H1 (cell line): ENCODE data around the gene FXYD7. TPM values are rescaled to one million over a fixed set of nuclear protein-coding genes. Genes with fewer than 3 reads are reported as not detected.

ENCODE experiments used
- CTCF ChIA-PET: fragments of 300-600 bp; sonication (Branson Sonifier 250); formaldehyde crosslinking; loops from one replicate; lab custom pipeline; 2021; ENCODE audit not compliant: partially characterized antibody; lab: Charles Lee
- POLR2A ChIA-PET: fragments of 300-600 bp; sonication (Branson Sonifier 250); formaldehyde crosslinking; loops from one replicate; lab custom pipeline; 2021; ENCODE audit warnings: inconsistent platforms; ENCODE audit not compliant: partially characterized antibody; lab: Charles Lee
- DNase-seq, 2 experiments: peaks; one replicate each; pipeline versions ENCODE4 v3.0.0 to v3.0.0-alpha.2; 2010 to 2022; ENCODE audit warnings: low spot score in 2 of 2, low read depth in 1 of 2, mixed read lengths in 1 of 2
- FAIRE-seq: peaks from 2 replicates; lab custom pipeline; 2011; peaks lifted over from hg19 to GRCh38; lab: Jason Lieb, UNC
- H2AFZ ChIP-seq: 2 replicates; pipeline ENCODE4 v1.8.1; 2012; ENCODE audit warnings: low read length, inconsistent platforms
- H2AK5ac ChIP-seq: 2 replicates; pipeline ENCODE4 v1.6.1; 2013; ENCODE audit warnings: low read depth, low read length
- H2BK120ac ChIP-seq: replicated peaks from 2 replicates; pipeline ENCODE3; 2013; ENCODE audit warnings: low read depth, low read length, inconsistent platforms
- H2BK12ac ChIP-seq: 2 replicates; pipeline ENCODE4 v1.6.1; 2013; ENCODE audit warnings: low read depth, low read length
- H2BK15ac ChIP-seq: 2 replicates; pipeline ENCODE4 v1.6.1; 2013; ENCODE audit warnings: low read length
- H2BK20ac ChIP-seq: 2 replicates; pipeline ENCODE4 v1.6.1; 2013; ENCODE audit warnings: low read length
- H2BK5ac ChIP-seq: 2 replicates; pipeline ENCODE4 v1.6.1; 2013; ENCODE audit warnings: low read depth, low read length
- H3K14ac ChIP-seq: 2 replicates; pipeline ENCODE4 v1.6.1; 2013; ENCODE audit warnings: inconsistent platforms; ENCODE audit not compliant: insufficient read length
- H3K18ac ChIP-seq: 2 replicates; pipeline ENCODE4 v1.6.1; 2013; ENCODE audit warnings: low read length; ENCODE audit errors: extremely low read depth
- H3K23ac ChIP-seq: 2 replicates; pipeline ENCODE4 v1.6.1; 2013; ENCODE audit warnings: inconsistent platforms; ENCODE audit not compliant: insufficient read length
- H3K23me2 ChIP-seq: 2 replicates; pipeline ENCODE4 v1.6.1; 2013; ENCODE audit warnings: low read depth, low read length
- H3K27ac ChIP-seq: 2 replicates; pipeline ENCODE4 v1.6.1; 2011; ENCODE audit warnings: low read depth, low read length, inconsistent platforms
- H3K27me3 ChIP-seq, 4 experiments: replicated peaks in 1 of 4; 1 replicate in 1 of 4; 2 replicates in 3 of 4; pipeline versions ENCODE4 v1.6.1 to v1.8.1; 2011 to 2013; ENCODE audit warnings: low read length in 3 of 4, mild to moderate bottlenecking in 3 of 4, inconsistent platforms in 2 of 4, mixed read lengths in 2 of 4, moderate library complexity in 1 of 4; ENCODE audit not compliant: control insufficient read depth in 3 of 4, insufficient read depth in 3 of 4; ENCODE audit errors: extremely low read depth in 1 of 4
- H3K36me3 ChIP-seq, 4 experiments: 2 replicates each; pipeline versions ENCODE4 v1.6.1 to v1.8.1; 2011 to 2013; ENCODE audit warnings: mild to moderate bottlenecking in 4 of 4, low read length in 3 of 4, moderate library complexity in 2 of 4, control low read depth in 1 of 4, inconsistent platforms in 1 of 4; ENCODE audit not compliant: insufficient read depth in 4 of 4, control insufficient read depth in 2 of 4
- H3K4ac ChIP-seq: replicated peaks from 2 replicates; pipeline ENCODE3; 2013; ENCODE audit warnings: low read length, low read depth, mixed read lengths, inconsistent platforms; ENCODE audit not compliant: insufficient read length
- H3K4me1 ChIP-seq, 4 experiments: replicated peaks in 1 of 4; 1 replicate in 1 of 4; 2 replicates in 3 of 4; pipeline versions ENCODE4 v1.6.1 to v1.8.1; 2011 to 2013; ENCODE audit warnings: low read length in 3 of 4, inconsistent platforms in 2 of 4, mixed read lengths in 1 of 4; ENCODE audit not compliant: insufficient read depth in 4 of 4, control insufficient read depth in 3 of 4
- H3K4me2 ChIP-seq, 2 experiments: 2 replicates each; pipeline versions ENCODE4 v1.6.1 to v1.8.1; 2011 to 2013; ENCODE audit warnings: low read depth in 2 of 2, low read length in 2 of 2, control low read depth in 1 of 2, inconsistent platforms in 1 of 2, mild to moderate bottlenecking in 1 of 2; ENCODE audit not compliant: insufficient read depth in 1 of 2
- H3K4me3 ChIP-seq, 4 experiments: fragments of 200-600, 300-600 bp in 1 of 4; sonication (generic), shearing (Covaris generic), sonication (Bioruptor Twin) in 1 of 4; 2 replicates each; pipeline versions ENCODE4 v1.5.1 to v1.8.1; 2011 to 2016; ENCODE audit warnings: low read length in 4 of 4, low read depth in 3 of 4, control low read depth in 2 of 4, inconsistent platforms in 2 of 4, mild to moderate bottlenecking in 2 of 4, mixed read lengths in 1 of 4, moderate library complexity in 1 of 4; ENCODE audit not compliant: insufficient read depth in 2 of 4; ENCODE audit errors: extremely low read depth in 1 of 4
- H3K56ac ChIP-seq: replicated peaks from 2 replicates; pipeline ENCODE3; 2013; ENCODE audit warnings: low read depth, mild to moderate bottlenecking, mixed read lengths, low read length, inconsistent platforms; ENCODE audit not compliant: insufficient read length
- H3K79me1 ChIP-seq: 2 replicates; pipeline ENCODE4 v1.6.1; 2013; ENCODE audit warnings: low read depth, low read length, control low read depth
- H3K79me2 ChIP-seq, 2 experiments: 2 replicates each; pipeline versions ENCODE4 v1.6.1 to v1.8.1; 2012 to 2013; ENCODE audit warnings: low read length in 2 of 2, mild to moderate bottlenecking in 2 of 2, inconsistent platforms in 1 of 2; ENCODE audit not compliant: insufficient read depth in 2 of 2, control insufficient read depth in 1 of 2
- H3K9ac ChIP-seq, 4 experiments: replicated peaks in 1 of 4; 1 replicate in 1 of 4; 2 replicates in 3 of 4; pipeline versions ENCODE4 v1.6.1 to v1.8.1; 2011 to 2013; ENCODE audit warnings: low read depth in 3 of 4, low read length in 3 of 4, control low read depth in 2 of 4, mild to moderate bottlenecking in 2 of 4, moderate library complexity in 2 of 4, inconsistent platforms in 1 of 4; ENCODE audit errors: extremely low read depth in 1 of 4
- H3K9me3 ChIP-seq, 2 experiments: 2 replicates each; pipeline versions ENCODE4 v1.6.1 to v1.8.1; 2012 to 2013; ENCODE audit warnings: mild to moderate bottlenecking in 2 of 2, moderate library complexity in 2 of 2, control low read depth in 1 of 2, inconsistent platforms in 1 of 2, low read depth in 1 of 2, low read length in 1 of 2, mixed read lengths in 1 of 2; ENCODE audit not compliant: insufficient read depth in 2 of 2
- H4K20me1 ChIP-seq, 2 experiments: replicated peaks in 1 of 2; 2 replicates each; pipeline versions ENCODE3 to v1.8.1; 2011 to 2013; ENCODE audit warnings: inconsistent platforms in 2 of 2, low read length in 2 of 2, mild to moderate bottlenecking in 1 of 2; ENCODE audit not compliant: insufficient read depth in 2 of 2, control insufficient read depth in 1 of 2
- H4K5ac ChIP-seq: 2 replicates; pipeline ENCODE4 v1.6.1; 2013; ENCODE audit warnings: low read length, low read depth, mixed read lengths, inconsistent platforms; ENCODE audit not compliant: insufficient read length
- H4K8ac ChIP-seq: 2 replicates; pipeline ENCODE4 v1.8.0; 2013; ENCODE audit warnings: mild to moderate bottlenecking, moderate library complexity, low read length, inconsistent platforms; ENCODE audit not compliant: insufficient read depth; ENCODE audit errors: extremely low read depth
- H4K91ac ChIP-seq: replicated peaks from 2 replicates; pipeline ENCODE3; 2013; ENCODE audit warnings: low read length, mixed read lengths, inconsistent platforms; ENCODE audit not compliant: insufficient read length
- ASH2L ChIP-seq: fragments of 200-600, 300-600 bp; sonication (generic); IDR thresholded peaks from one replicate; pipeline ENCODE4 v1.7.1; 2017; ENCODE audit warnings: low read length
- BACH1 ChIP-seq: IDR thresholded peaks from 2 replicates; pipeline ENCODE4 v1.6.1; 2012; ENCODE audit warnings: low read length, improper control_type of control experiment
- BRCA1 ChIP-seq: IDR thresholded peaks from 2 replicates; pipeline ENCODE4 v1.6.1; 2012; ENCODE audit warnings: low read depth, low read length, improper control_type of control experiment
- CBX5 ChIP-seq: fragments of 300-800, 300-1000 bp; sonication (generic); IDR thresholded peaks from 2 replicates; pipeline ENCODE4 v1.7.1; 2016; ENCODE audit warnings: antibody characterized with exemption, low read length, low read depth
- CREB1 ChIP-seq: IDR thresholded peaks from 2 replicates; pipeline ENCODE4 v1.6.1; 2012; ENCODE audit warnings: inconsistent platforms
- EGR1 ChIP-seq: IDR thresholded peaks from 2 replicates; pipeline ENCODE4 v1.6.1; 2011; ENCODE audit warnings: low read depth, low read length, borderline replicate concordance
- FOSL1 ChIP-seq: IDR thresholded peaks from 2 replicates; pipeline ENCODE4 v1.6.1; 2011; ENCODE audit warnings: mild to moderate bottlenecking, low read depth, low read length, moderate library complexity; ENCODE audit not compliant: insufficient read depth
- HDAC2 ChIP-seq, 2 experiments: fragments of 300-600 bp in 1 of 2; sonication (generic) in 1 of 2; IDR thresholded peaks; 2 replicates each; pipeline ENCODE4 v1.6.1; 2011 to 2012; ENCODE audit warnings: low read depth in 2 of 2, low read length in 2 of 2, mild to moderate bottlenecking in 2 of 2, moderate library complexity in 2 of 2, borderline replicate concordance in 1 of 2, inconsistent platforms in 1 of 2
- HDAC6 ChIP-seq: IDR thresholded peaks from one replicate; pipeline ENCODE4 v1.7.1; 2012; ENCODE audit warnings: low read depth, mild to moderate bottlenecking, inconsistent platforms, low read length, moderate library complexity
- JUND ChIP-seq: IDR thresholded peaks from 2 replicates; pipeline ENCODE4 v1.6.1; 2011; ENCODE audit warnings: mild to moderate bottlenecking, improper control_type of control experiment, low read length
- KDM1A ChIP-seq: fragments of 200-600, 300-600 bp; sonication (generic); IDR thresholded peaks from 2 replicates; pipeline ENCODE4 v1.7.1; 2016; ENCODE audit warnings: mild to moderate bottlenecking, low read length, borderline replicate concordance
- SRF ChIP-seq: IDR thresholded peaks from 2 replicates; pipeline ENCODE4 v1.6.1; 2011; ENCODE audit warnings: mild to moderate bottlenecking, low read depth, low read length, moderate library complexity
- TAF7 ChIP-seq: optimal IDR thresholded peaks from 2 replicates; pipeline ENCODE3; 2011; ENCODE audit warnings: low read depth, mild to moderate bottlenecking, inconsistent platforms, low read length, moderate library complexity, borderline replicate concordance
- TBP ChIP-seq: IDR thresholded peaks from 2 replicates; pipeline ENCODE4 v1.6.1; 2011; ENCODE audit warnings: low read depth, low read length, improper control_type of control experiment
- WGBS, 2 experiments: shearing (Covaris generic) in 1 of 2; methylation state at CpG; one replicate each; pipeline versions ENCODE4 v1.1.6 to v1.1.7; 2013 to 2015; ENCODE audit warnings: low lambda C conversion rate in 2 of 2, mixed read lengths in 2 of 2, inconsistent platforms in 1 of 2, low coverage in 1 of 2, missing lambda C conversion rate in 1 of 2; ENCODE audit not compliant: insufficient replicate concordance in 2 of 2, insufficient coverage in 1 of 2, insufficient read length in 1 of 2; ENCODE audit errors: extremely low coverage in 1 of 2, missing lambda C conversion rate in 1 of 2; 5-methylcytosine and 5-hydroxymethylcytosine counted together
- polyA plus RNA-seq, 7 experiments: library from polyadenylated mRNA; depleted of rRNA in 3 of 7; stranded (reverse) in 5 of 7; unstranded in 2 of 7; fragments of >200 nt in 5 of 7; fragments of 200-250 nt in 2 of 7; gene quantifications; 1 replicate in 5 of 7; 2 replicates in 1 of 7; 4 replicates in 1 of 7; pipeline versions ENCODE4 v1.2.1 to v1.2.3, GENCODE V29; 2011 to 2013; ENCODE audit warnings: missing spikeins in 2 of 7, mixed read lengths in 2 of 7
- total RNA-seq: library from RNA; stranded (reverse); fragmentation: NEBNext Ultra II Directional; extraction: Animal tissue kit (Norgen Biotek cat#: 25700); gene quantifications from 2 replicates; pipeline ENCODE4 v1.2.1, GENCODE V29; 2021
- TF ChIP-seq, protein P1 (sequence below): IDR thresholded peaks from 2 replicates; pipeline ENCODE4 v1.6.1; 2012; ENCODE audit warnings: inconsistent platforms

The FXYD7 gene
- total and polyA plus RNA-seq, 2 of the 8 experiments (the other 6 are each of a cell fraction or from before 2014, with no cell fraction given): 12.1 to 14.3 TPM

DNA sequence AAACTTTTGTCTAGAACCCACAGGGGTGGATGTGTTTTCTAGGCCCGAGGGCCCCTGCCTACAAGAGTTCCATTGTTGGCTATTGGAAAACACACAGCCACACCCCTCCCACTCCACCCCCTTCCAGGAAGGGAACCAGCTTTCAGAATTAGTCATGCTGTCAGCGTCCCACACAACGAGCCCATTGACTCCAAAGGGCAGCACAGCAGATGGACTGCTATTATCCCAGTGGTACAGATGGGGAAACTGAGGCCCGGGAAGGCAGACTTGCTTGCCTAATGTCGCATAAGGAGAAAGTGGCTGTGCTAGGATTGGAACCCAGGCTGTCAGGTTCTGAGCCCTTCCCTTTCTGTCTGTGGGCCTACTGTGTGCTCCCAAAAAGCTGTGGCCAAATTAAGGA, 35.5 kb upstream of the FXYD7 start:
- Histone ChIP-seq H3K36me3 (no peaks in the 10 kb centered on the region), H4K8ac (no peak overlapping the region), H4K20me1 (peaks cover 0 to 7% of the 10 kb centered on the region in 2 experiments), H3K79me2 (no peaks in the 10 kb centered on the region), H3K4me1 (peaks cover 0 to 4% (median 1%) of the 10 kb centered on the region in 4 experiments; a peak in 2 of 7 replicates), H3K14ac (no peak overlapping the region), H2BK12ac (no peak overlapping the region), H3K4ac (no peak overlapping the region), H3K4me3 (no peak overlapping the region), H2BK20ac (no peak overlapping the region), H3K9me3 (no peaks in the 10 kb centered on the region), H2BK120ac (no peak overlapping the region), H3K23me2 (peaks cover 7% of the 10 kb centered on the region; the same call in 1 of the 2 replicates), H2AFZ (no peak overlapping the region), H3K23ac (no peak overlapping the region), H2AK5ac (no peak overlapping the region), H3K79me1 (no peaks in the 10 kb centered on the region), H2BK15ac (no peak overlapping the region), H3K27ac (no peak overlapping the region), H3K9ac (no peak overlapping the region), H2BK5ac (no peak overlapping the region), H3K56ac (no peak overlapping the region), H3K4me2 (no peak overlapping the region), H3K18ac (no peak overlapping the region), H3K27me3 (no peaks in the 10 kb centered on the region; a peak in 1 of 7 replicates), H4K5ac (no peak overlapping the region), H4K91ac (no peak overlapping the region)
- FAIRE-seq (no peak), DNase-seq (no peak)
- POLR2A ChIA-PET: no interaction called here
- CTCF ChIA-PET: interaction anchor here (0.6 to 1.7 kb wide), 4 partner anchors 41 to 269 kb away, joined by 3 to 5 read pairs (median 3); no protein-coding TSS in a partner anchor
- WGBS, 2 experiments: 63% methylated on average over 5 of the region's 5 CpGs; no CpG with 5 or more reads in 1 of the 2 experiments
- TF ChIP-seq JUND (no peak), HDAC6 (no peak), SRF (no peak), TAF7 (no peak), TBP (no peak), BRCA1 (no peak), FOSL1 (no peak), EGR1 (no peak), BACH1 (no peak), HDAC2 (IDR thresholded peaks at IDR 0.05; ENCODE audit: borderline replicate concordance in 1 of 2, low read depth in 2 of 2, low read length in 2 of 2) (no peak), CREB1 (no peak), CBX5 (no peak), KDM1A (no peak), ASH2L (no peak)
- TF ChIP-seq, protein P1, sequence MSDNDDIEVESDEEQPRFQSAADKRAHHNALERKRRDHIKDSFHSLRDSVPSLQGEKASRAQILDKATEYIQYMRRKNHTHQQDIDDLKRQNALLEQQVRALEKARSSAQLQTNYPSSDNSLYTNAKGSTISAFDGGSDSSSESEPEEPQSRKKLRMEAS: no peak
